ENCODE measurements around the gene DNAJB13. TPM values are rescaled to one million over a fixed set of nuclear protein-coding genes. Genes with fewer than 3 reads are reported as not detected.

Gene DNAJB13
- total RNA-seq, 1 experiment from 2014 or later, result not detected

GRCh38 chr11:74009675-74010305 is 59.0 kb downstream of the DNAJB13 start:
- Mint-ChIP-seq H3K4me1 (peaks cover 13 to 27% of the 10 kb centered on the region in 2 experiments), H3K27ac (no peak overlapping the region; a peak in 2 of 7 replicates), H3K4me3 (no peak overlapping the region), H3K27me3 (ENCODE audit: low read depth) (no peaks in the 10 kb centered on the region; the same call in 1 of the 2 replicates), H3K9me3 (no peaks in the 10 kb centered on the region), H3K36me3 (ENCODE audit: insufficient read depth in 1 of 3, low read depth in 3 of 3) (peaks cover 0 to 3% (median 2%) of the 10 kb centered on the region in 3 experiments; a peak in 2 of 7 replicates)
- no peak overlapping the region for H3K56ac ChIP-seq (ENCODE audit: insufficient read length, low read depth, low read length)
- WGBS (ENCODE audit: extremely low coverage, insufficient read length, low lambda C conversion rate), result no CpG with 5 or more reads among the region's 5 CpGs
- no peaks in the 10 kb centered on the region for H3K27me3 ChIP-seq (ENCODE audit: insufficient read depth, low read length)
- no peak overlapping the region for H4K8ac ChIP-seq (replicated peaks; ENCODE audit: insufficient read length, low read depth, low read length)
- H3K23ac ChIP-seq (ENCODE audit: insufficient read length, low read depth, low read length), result no peak overlapping the region
- H2AK5ac ChIP-seq (ENCODE audit: insufficient read length, low read length), result no peak overlapping the region
- H4K20me1 ChIP-seq (ENCODE audit: control insufficient read depth, insufficient read depth, insufficient read length), result no peaks in the 10 kb centered on the region
- H3K79me2 ChIP-seq (ENCODE audit: insufficient read depth, low read length), result no peaks in the 10 kb centered on the region
- no peak overlapping the region for H4K5ac ChIP-seq (ENCODE audit: insufficient read length, low read depth, low read length)
- no peak overlapping the region for H2BK5ac ChIP-seq (ENCODE audit: insufficient read length, low read length)
- no peak overlapping the region for H2AFZ ChIP-seq (ENCODE audit: low read length)
- no peak overlapping the region for H3K4ac ChIP-seq (ENCODE audit: low read depth, low read length)
- H3K27ac ChIP-seq (ENCODE audit: insufficient read length, low read depth, low read length), result no peak overlapping the region
- H2BK20ac ChIP-seq (ENCODE audit: low read depth, low read length, poor library complexity, severe bottlenecking), result no peak overlapping the region
- H3K9ac ChIP-seq (ENCODE audit: extremely low read depth, insufficient read length, low read length), result no peak overlapping the region
- H3K9me3 ChIP-seq (ENCODE audit: control insufficient read depth, low read depth, low read length), result no peaks in the 10 kb centered on the region
- no peaks in the 10 kb centered on the region for H3K79me1 ChIP-seq (ENCODE audit: insufficient read depth, low read depth, low read length, poor library complexity, severe bottlenecking)
- no peak overlapping the region for H4K91ac ChIP-seq (ENCODE audit: insufficient read length, low read depth, low read length)
- no peak for DNase-seq
- no peaks in the 10 kb centered on the region for H3K23me2 ChIP-seq (ENCODE audit: insufficient read length, low read depth, low read length, poor library complexity, severe bottlenecking)
- H2BK15ac ChIP-seq (ENCODE audit: low read depth, low read length), result no peak overlapping the region
- no peaks in the 10 kb centered on the region for H3K4me1 ChIP-seq (ENCODE audit: insufficient read depth, low read length)
- TF ChIP-seq, protein P1, sequence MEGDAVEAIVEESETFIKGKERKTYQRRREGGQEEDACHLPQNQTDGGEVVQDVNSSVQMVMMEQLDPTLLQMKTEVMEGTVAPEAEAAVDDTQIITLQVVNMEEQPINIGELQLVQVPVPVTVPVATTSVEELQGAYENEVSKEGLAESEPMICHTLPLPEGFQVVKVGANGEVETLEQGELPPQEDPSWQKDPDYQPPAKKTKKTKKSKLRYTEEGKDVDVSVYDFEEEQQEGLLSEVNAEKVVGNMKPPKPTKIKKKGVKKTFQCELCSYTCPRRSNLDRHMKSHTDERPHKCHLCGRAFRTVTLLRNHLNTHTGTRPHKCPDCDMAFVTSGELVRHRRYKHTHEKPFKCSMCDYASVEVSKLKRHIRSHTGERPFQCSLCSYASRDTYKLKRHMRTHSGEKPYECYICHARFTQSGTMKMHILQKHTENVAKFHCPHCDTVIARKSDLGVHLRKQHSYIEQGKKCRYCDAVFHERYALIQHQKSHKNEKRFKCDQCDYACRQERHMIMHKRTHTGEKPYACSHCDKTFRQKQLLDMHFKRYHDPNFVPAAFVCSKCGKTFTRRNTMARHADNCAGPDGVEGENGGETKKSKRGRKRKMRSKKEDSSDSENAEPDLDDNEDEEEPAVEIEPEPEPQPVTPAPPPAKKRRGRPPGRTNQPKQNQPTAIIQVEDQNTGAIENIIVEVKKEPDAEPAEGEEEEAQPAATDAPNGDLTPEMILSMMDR (conservative IDR thresholded peaks at IDR 0.05), result no peak
- H3K14ac ChIP-seq (ENCODE audit: insufficient read depth, low read length), result no peak overlapping the region
- no peak overlapping the region for H2BK12ac ChIP-seq (ENCODE audit: insufficient read length, low read depth, low read length)
- no peak overlapping the region for H2BK120ac ChIP-seq (ENCODE audit: low read depth, low read length, poor library complexity, severe bottlenecking)
- no peak overlapping the region for H3K4me2 ChIP-seq (ENCODE audit: insufficient read depth, insufficient read length, low read length)
- no peak overlapping the region for H3T11ph ChIP-seq (ENCODE audit: low read length)
- H3K18ac ChIP-seq (ENCODE audit: insufficient read length, low read depth, low read length), result no peak overlapping the region

Measured in H9 (cell line).